Measurements from ENCODE around the gene PRLHR. TPM values are rescaled to one million over a fixed set of nuclear protein-coding genes. Genes with fewer than 3 reads are reported as not detected.
"Not testable (repeated sequence)": the region's sequence is repeated elsewhere in the genome, so short reads cannot be mapped to it uniquely, and the experiment has no call there.

Gene PRLHR
- total RNA-seq, 1 donor, result not detected

- Histone ChIP-seq H3K4me2 (ENCODE audit: insufficient read depth, low read length) (no peak overlapping the region), H3K79me2 (ENCODE audit: insufficient read depth, low read length) (no peaks in the 10 kb centered on the region), H3K36me3 (ENCODE audit: insufficient read depth, low read length) (no peaks in the 10 kb centered on the region), H2AFZ (ENCODE audit: low read length) (no peak overlapping the region), H3K27me3 (ENCODE audit: insufficient read depth, low read length) (peaks cover 3% of the 10 kb centered on the region), H3K4me1 (ENCODE audit: insufficient read depth, low read length) (no peaks in the 10 kb centered on the region), H3K27ac (ENCODE audit: low read depth, low read length) (no peak overlapping the region), H3K4me3 (ENCODE audit: insufficient read depth, low read length) (no peak overlapping the region), H4K20me1 (ENCODE audit: insufficient read depth, low read length) (no peaks in the 10 kb centered on the region), H3K9me3 (ENCODE audit: low read depth, low read length) (no peaks in the 10 kb centered on the region)
- TF ChIP-seq CTCF (IDR thresholded peaks at IDR 0.05; ENCODE audit: extremely low read depth, low read depth, low read length), result no peak
- DNase-seq (ENCODE audit: insufficient read length, low spot score, missing footprints), result no peak
Observed at GRCh38 chr10:118625504-118625903, 30.1 kb upstream of the PRLHR start.

- H3K79me2 ChIP-seq (ENCODE audit: insufficient read depth, low read length), result no peaks in the 10 kb centered on the region
- no peak for TF ChIP-seq CTCF (IDR thresholded peaks at IDR 0.05; ENCODE audit: extremely low read depth, low read depth, low read length)
- H3K4me1 ChIP-seq (ENCODE audit: insufficient read depth, low read length), result no peaks in the 10 kb centered on the region
- H3K4me2 ChIP-seq (ENCODE audit: insufficient read depth, low read length), result no peak overlapping the region
- no peak overlapping the region for H3K4me3 ChIP-seq (ENCODE audit: insufficient read depth, low read length)
- no peak for DNase-seq (ENCODE audit: insufficient read length, low spot score, missing footprints)
- H3K27me3 ChIP-seq (ENCODE audit: insufficient read depth, low read length), result peaks cover 3% of the 10 kb centered on the region
- H3K36me3 ChIP-seq (ENCODE audit: insufficient read depth, low read length), result no peaks in the 10 kb centered on the region
- H2AFZ ChIP-seq (ENCODE audit: low read length), result no peak overlapping the region
- no peaks in the 10 kb centered on the region for H3K9me3 ChIP-seq (ENCODE audit: low read depth, low read length)
- no peaks in the 10 kb centered on the region for H4K20me1 ChIP-seq (ENCODE audit: insufficient read depth, low read length)
- H3K27ac ChIP-seq (ENCODE audit: low read depth, low read length), result no peak overlapping the region
Observed at GRCh38 chr10:118624747-118625146, 29.3 kb upstream of the PRLHR start.

- H3K79me2 ChIP-seq (ENCODE audit: insufficient read depth, low read length), result no peaks in the 10 kb centered on the region
- peaks cover 3% of the 10 kb centered on the region for H3K27me3 ChIP-seq (ENCODE audit: insufficient read depth, low read length)
- no peaks in the 10 kb centered on the region for H3K36me3 ChIP-seq (ENCODE audit: insufficient read depth, low read length)
- H3K4me2 ChIP-seq (ENCODE audit: insufficient read depth, low read length), result no peak overlapping the region
- no peak overlapping the region for H2AFZ ChIP-seq (ENCODE audit: low read length)
- no peak for DNase-seq (ENCODE audit: insufficient read length, low spot score, missing footprints)
- no peak overlapping the region for H3K27ac ChIP-seq (ENCODE audit: low read depth, low read length)
- no peak for TF ChIP-seq CTCF (IDR thresholded peaks at IDR 0.05; ENCODE audit: extremely low read depth, low read depth, low read length)
- H3K9me3 ChIP-seq (ENCODE audit: low read depth, low read length), result no peaks in the 10 kb centered on the region
- H3K4me3 ChIP-seq (ENCODE audit: insufficient read depth, low read length), result no peak overlapping the region
- H3K4me1 ChIP-seq (ENCODE audit: insufficient read depth, low read length), result no peaks in the 10 kb centered on the region
- no peaks in the 10 kb centered on the region for H4K20me1 ChIP-seq (ENCODE audit: insufficient read depth, low read length)
Observed at GRCh38 chr10:118621304-118621942, 26.0 kb upstream of the PRLHR start.

GRCh38 chr10:118613863-118614262, 18.4 kb upstream of the PRLHR start:
- H3K4me3 ChIP-seq (ENCODE audit: insufficient read depth, low read length); H3K79me2 ChIP-seq (ENCODE audit: insufficient read depth, low read length); H3K4me1 ChIP-seq (ENCODE audit: insufficient read depth, low read length); H3K9me3 ChIP-seq (ENCODE audit: low read depth, low read length); H3K36me3 ChIP-seq (ENCODE audit: insufficient read depth, low read length); H2AFZ ChIP-seq (ENCODE audit: low read length); H3K27ac ChIP-seq (ENCODE audit: low read depth, low read length); H3K27me3 ChIP-seq (ENCODE audit: insufficient read depth, low read length); H3K4me2 ChIP-seq (ENCODE audit: insufficient read depth, low read length); H4K20me1 ChIP-seq (ENCODE audit: insufficient read depth, low read length); DNase-seq (ENCODE audit: insufficient read length, low spot score, missing footprints): not testable (repeated sequence)
